Urinary bladder (tissue), 4 donors: ENCODE results near the gene ADISSP. TPM values are rescaled to one million over a fixed set of nuclear protein-coding genes. Genes with fewer than 3 reads are reported as not detected.

Experiments used
- DNase-seq: peaks from one replicate; pipeline ENCODE4 v3.0.0-alpha.2; 2015; ENCODE audit errors: extremely low spot score
- H3K27ac ChIP-seq: one replicate; pipeline ENCODE4 v1.5.1; 2013; ENCODE audit warnings: low read depth, mild to moderate bottlenecking, moderate library complexity
- H3K36me3 ChIP-seq: one replicate; pipeline ENCODE4 v1.6.1; 2013; ENCODE audit warnings: mild to moderate bottlenecking, moderate library complexity; ENCODE audit not compliant: insufficient read depth
- H3K4me1 ChIP-seq: one replicate; pipeline ENCODE4 v1.6.1; 2013; ENCODE audit warnings: mild to moderate bottlenecking, moderate library complexity; ENCODE audit not compliant: insufficient read depth
- H3K4me3 ChIP-seq: one replicate; pipeline ENCODE4 v1.5.1; 2013; ENCODE audit warnings: low read depth, low read length
- WGBS: extraction: QIAGEN DNeasy Blood & Tissue Kit; methylation state at CpG from one replicate; pipeline ENCODE4 v1.1.7; 2013; 5-methylcytosine and 5-hydroxymethylcytosine counted together
- polyA plus RNA-seq: library from polyadenylated mRNA; stranded (reverse); fragments of 200-250 nt; gene quantifications from one replicate; pipeline ENCODE4 v1.2.3, GENCODE V29; 2013
- total RNA-seq: library from RNA; depleted of rRNA; stranded (reverse); fragments of >200 nt; gene quantifications from one replicate; pipeline ENCODE4 v1.2.3, GENCODE V29; 2014
- donor health status: healthy with polysubstance abuse.
- donor health status: healthy.

Gene ADISSP
- total and polyA plus RNA-seq, 2 donors = 10.0 to 109 TPM

DNA sequence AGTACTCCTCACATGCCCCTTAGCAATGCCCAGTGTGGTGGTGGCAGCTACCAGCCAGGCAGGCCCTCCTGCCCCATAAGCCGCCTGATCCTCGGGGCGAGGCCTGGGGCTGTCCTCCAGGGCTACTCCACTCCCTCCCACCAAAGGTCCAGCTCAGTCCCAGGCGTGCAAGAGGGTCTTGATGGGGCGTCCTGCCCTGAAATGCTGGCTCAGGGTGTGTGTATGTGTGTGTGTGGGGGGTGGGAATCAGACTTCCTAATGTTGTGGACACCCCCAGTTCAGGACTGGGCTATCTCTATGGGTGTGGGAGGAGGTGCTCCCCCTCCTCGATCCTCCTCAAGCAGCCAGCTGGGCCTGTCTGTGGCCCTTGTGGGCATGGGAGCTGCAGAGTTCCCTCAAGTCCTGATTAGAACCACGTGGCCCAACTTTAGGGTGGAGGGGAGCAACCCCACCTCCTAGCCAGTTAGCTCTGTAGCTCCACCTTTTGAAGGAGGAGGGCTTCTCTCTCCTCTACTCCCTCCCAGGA is 27.6 kb downstream of the ADISSP start:
- WGBS = 75% methylated on average over 7 of the region's 7 CpGs
- no peak overlapping the region for H3K4me3 ChIP-seq
- DNase-seq = no peak
- H3K27ac ChIP-seq = no peak overlapping the region
- H3K36me3 ChIP-seq = no peaks in the 10 kb centered on the region
- H3K4me1 ChIP-seq = no peaks in the 10 kb centered on the region

DNA sequence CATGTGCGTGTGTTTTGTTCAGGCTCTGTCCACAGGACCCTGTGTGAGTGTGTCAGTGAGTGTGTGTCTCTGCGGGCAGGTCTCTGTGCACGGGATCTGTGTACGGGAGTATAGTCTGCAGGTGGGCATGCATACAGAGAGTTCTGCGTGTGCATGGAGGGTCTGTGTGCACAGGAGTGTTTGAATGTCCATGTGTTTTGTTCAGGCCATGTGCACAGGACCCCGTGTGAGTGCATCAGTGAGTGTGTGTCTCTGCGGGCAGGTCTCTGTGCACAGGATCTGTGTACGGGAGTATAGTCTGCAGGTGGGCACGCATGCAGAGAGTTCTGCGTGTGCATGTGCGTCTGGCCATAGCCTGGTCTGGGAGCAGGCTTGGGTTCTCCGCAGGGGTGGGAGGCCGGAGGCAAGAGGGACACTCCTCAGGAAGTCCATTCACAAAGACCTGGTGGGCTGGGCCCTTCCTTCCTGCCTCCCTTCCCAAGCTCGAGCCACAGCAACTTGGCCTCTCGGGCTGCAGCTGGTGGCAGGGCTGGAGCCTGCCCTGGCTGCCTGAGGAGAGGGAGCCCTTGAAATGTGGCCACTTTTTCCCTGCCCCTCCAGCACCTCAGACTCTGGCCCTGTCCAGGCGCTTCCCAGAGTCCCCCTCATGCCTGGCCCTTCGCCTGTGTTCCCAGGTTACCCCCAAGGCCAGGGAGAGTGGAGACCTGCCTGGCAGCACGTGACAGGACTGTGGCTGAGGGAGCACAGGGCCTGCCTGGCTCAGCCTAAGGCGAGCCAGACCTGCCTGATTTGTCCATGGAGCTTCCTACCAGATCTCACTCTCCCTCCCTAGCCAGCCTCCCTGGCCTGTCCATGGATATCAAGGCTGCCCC is 28.3 kb downstream of the ADISSP start:
- 80% methylated on average over 19 of the region's 19 CpGs for WGBS
- no peaks in the 10 kb centered on the region for H3K36me3 ChIP-seq
- DNase-seq = no peak
- no peak overlapping the region for H3K27ac ChIP-seq
- no peaks in the 10 kb centered on the region for H3K4me1 ChIP-seq
- H3K4me3 ChIP-seq = no peak overlapping the region

DNA sequence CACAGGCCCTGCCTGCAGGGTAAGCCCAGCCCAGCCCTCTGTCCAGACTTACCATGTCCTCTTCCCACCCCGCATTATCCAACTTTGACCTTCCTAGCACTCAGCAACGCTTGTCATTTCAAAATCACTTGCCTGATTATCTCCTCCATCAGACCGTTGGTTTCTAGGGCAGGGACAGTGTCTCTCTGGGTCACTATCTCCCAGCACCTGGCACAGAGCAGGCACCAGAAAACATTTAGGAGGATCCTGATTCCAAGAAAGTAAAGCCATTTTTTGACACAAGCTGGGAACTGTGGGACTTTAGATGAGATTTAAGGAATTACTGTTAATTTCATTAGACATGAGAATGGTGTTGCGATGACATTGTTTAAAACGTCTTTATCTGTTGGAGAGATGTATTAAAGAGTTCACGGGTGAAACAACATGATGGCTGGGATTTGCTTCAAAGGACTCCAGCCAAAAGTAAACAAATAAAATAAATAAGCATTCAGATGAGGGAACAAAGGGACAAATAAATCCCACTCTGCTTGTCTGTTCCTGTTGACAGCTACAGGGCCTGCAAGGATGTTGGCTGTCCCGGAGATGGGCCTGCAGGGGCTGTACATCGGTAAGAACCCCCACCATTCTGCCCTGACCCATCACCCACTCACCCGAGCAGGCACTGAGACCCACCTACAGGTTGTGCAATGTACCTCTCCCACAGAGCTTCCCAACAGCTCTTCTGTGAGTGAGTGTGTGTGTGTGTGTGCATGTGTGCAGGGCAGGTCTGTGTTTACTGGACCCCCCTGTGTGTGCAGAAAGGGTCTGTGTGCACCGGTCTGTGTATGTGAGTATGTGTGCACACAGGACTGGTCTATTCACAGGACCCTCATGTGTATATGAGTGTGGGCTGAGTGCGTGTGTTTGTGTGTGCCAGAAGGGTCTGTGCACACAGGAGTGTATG is 29.2 kb downstream of the ADISSP start:
- H3K27ac ChIP-seq = no peak overlapping the region
- 50% methylated on average over 11 of the region's 11 CpGs for WGBS

DNA sequence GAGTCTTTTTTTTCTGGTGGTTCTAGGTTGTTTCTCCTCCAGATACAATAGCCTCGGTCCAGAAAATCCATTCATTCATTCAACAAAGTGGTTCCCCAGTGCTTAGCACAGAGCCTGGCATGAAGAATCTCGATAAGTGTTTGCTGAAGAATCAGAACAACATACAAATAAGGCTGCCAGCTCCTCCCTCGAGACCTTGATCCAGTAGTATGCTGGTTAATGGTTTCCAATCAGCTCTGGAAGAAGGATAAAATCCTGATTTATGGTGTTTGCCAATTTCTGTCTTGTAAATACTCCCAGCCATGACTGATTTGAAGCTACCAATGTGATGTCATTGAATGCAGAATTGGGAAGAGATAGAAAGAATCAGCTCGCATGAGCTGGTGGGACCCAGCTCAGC is 31.8 kb downstream of the ADISSP start:
- 83% methylated on average over 4 of the region's 4 CpGs for WGBS
- DNase-seq = no peak
- no peaks in the 10 kb centered on the region for H3K4me1 ChIP-seq
- no peak overlapping the region for H3K4me3 ChIP-seq
- H3K27ac ChIP-seq = no peak overlapping the region
- no peaks in the 10 kb centered on the region for H3K36me3 ChIP-seq

More for the DNA sequence above, 29.2 kb downstream of the ADISSP start:
- Histone ChIP-seq H3K4me1 (no peaks in the 10 kb centered on the region), H3K36me3 (no peaks in the 10 kb centered on the region), H3K4me3 (no peak overlapping the region)
- DNase-seq = no peak

DNA sequence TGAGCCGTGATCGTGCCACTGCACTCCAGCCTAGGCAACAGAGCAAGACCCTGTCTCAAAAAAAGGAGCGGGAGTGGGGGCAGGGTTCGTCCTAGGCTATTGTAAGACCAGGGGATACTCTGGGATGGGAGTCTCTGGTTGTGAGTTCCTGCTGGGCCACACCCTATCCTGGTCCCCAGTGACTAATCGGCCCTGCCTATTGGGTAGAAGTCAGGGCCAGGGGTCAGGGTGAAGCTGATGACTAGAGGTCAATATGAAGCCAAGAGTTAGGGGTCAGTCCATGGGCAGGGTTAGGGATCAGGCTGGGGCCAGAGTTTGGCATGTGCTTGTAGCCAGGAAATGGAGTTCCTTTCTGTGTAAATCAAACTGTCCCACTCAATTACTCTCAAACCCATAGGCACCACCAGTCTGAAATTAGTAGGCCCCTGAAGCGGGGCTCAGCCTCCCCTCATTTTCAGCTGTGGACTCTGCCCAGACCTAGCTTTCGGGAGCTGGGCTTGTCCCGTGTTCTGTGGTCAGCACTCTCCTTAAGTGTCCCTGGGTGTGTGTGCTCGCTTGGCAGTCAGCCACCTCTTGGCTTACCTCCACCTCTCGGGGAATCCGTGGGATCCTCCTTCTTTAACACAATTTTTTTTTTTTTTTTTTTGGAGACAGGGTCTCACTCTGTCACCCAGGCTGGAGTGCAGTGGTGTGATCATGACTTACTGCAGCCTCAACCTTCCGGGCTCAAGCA is 33.3 kb downstream of the ADISSP start:
- DNase-seq = no peak
- H3K36me3 ChIP-seq = no peaks in the 10 kb centered on the region
- WGBS = 60% methylated on average over 12 of the region's 12 CpGs
- no peaks in the 10 kb centered on the region for H3K4me1 ChIP-seq
- no peak overlapping the region for H3K4me3 ChIP-seq
- no peak overlapping the region for H3K27ac ChIP-seq

DNA sequence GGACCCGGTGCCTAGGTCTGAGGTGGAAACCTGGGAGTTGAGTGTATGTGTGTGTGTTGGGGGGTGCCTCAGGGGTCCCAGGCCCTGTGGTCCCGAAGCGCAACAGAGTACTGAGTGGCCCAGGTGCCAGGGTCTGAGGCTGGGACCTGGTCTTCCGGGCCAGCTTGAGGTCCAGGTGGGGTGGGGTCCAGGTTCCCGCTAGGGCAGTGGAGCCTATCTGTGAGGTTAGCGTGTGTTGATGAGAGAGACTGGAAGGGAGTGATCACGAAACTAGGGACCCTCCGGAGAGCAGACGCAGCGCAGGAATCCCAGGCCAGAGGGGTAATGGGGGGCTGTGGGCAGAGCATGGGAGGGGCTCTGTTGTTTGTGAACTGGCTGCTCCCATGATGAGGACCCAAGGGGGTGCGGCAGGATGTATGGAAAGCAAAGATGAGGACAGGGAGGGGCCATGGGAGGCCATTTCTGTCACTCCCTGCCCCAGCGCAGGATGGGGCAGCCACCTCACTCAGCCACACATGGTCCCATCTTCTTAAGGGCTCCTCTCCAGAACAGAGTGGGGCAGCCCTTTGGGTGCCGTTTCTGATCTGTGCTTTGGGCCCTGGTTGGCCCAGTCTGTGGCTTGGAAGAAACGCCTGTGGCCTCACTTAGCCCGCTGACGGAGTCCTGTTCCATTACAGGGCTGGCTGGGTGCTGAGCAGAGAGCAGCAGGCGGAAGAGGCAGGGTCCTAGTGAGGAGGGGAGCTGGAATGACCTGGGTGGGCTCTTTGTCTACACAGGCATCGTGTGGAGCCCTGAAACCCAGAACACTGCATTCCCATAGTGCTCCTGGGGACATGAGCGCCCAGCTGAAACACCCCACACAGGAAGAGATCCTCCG is 34.2 kb downstream of the ADISSP start:
- H3K27ac ChIP-seq = no peak overlapping the region
- H3K36me3 ChIP-seq = no peaks in the 10 kb centered on the region
- H3K4me1 ChIP-seq = no peaks in the 10 kb centered on the region
- H3K4me3 ChIP-seq = peak overlapping the region; percentile 27
- WGBS = 75% methylated on average over 20 of the region's 20 CpGs
- no peak for DNase-seq

DNA sequence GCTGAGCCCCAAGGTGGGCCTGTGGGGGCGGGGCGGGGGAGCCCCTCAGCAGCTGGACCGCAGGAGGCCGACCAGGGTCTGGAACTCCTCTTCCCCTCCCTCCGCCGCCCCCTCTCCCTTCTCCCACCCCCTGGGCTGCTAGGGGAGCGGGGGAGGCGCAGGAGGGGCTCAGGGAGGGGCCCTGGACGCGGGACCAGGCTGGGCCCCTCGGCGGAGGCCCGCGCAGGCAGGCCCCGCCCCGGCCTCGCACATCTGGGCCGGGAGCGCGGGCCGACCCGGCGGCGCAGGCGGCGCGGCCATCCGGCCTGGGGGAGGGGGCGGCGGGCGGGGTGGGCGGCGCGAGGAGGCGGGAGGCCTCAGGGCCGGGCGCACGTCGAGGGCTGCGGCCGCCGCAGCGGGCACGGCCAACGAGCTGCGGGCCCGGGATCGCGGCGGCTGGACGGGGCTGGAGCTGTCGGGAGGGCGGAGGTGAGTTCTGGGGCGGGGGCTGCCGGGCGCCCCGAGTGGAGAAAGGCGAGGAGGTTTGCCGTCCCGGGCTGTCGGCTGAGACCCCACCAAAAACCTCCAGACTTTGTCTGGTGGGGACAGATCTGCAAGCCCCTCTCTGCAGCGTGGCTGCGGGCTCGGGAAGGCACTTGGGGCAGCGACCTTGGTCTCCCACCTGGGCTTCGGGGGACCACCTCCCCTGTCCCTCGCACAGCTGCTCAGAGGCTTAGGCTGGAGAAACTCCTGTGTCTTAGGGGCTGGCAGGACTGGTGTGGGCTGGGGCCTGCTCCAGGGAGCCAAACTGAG is 35.0 kb downstream of the ADISSP start, which contains the start of gene HSPA12B:
TSS of gene HSPA12B (plus strand) at position 359 of the 792 bp plus-strand sequence. CDS start 5,990 bp downstream, outside the sequence.
- no peak for DNase-seq
- no peaks in the 10 kb centered on the region for H3K36me3 ChIP-seq
- peak within 1 kb of the TSS; percentile 27 for H3K4me3 ChIP-seq
- H3K27ac ChIP-seq = no peak within 1 kb of the TSS
- no peaks in the 10 kb centered on the region for H3K4me1 ChIP-seq
- WGBS = 9% methylated on average over 67 of the region's 67 CpGs

DNA sequence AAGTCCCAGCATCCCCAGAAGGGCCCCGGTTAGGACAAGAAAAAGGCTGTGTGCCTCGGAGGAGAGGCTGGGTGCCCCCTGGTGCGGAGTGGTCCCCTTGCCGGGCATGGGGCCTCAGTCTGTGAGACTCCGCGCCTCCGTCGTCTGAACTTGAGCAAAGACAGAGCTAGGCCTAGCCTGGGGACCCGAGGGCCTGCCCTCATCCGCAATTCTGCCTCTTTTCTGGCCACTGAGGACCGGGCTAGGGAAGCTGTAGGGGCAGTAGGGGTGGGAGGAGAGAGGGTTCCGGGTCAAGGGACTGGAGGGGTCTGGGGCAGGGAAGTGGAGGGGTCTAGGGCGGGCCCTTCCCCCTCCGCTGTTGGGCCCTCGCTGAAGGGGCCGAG is 35.6 kb downstream of the ADISSP start:
- Histone ChIP-seq H3K27ac (no peak overlapping the region), H3K4me3 (no peak overlapping the region), H3K36me3 (no peaks in the 10 kb centered on the region), H3K4me1 (no peaks in the 10 kb centered on the region)
- 73% methylated on average over 16 of the region's 16 CpGs for WGBS
- no peak for DNase-seq

DNA sequence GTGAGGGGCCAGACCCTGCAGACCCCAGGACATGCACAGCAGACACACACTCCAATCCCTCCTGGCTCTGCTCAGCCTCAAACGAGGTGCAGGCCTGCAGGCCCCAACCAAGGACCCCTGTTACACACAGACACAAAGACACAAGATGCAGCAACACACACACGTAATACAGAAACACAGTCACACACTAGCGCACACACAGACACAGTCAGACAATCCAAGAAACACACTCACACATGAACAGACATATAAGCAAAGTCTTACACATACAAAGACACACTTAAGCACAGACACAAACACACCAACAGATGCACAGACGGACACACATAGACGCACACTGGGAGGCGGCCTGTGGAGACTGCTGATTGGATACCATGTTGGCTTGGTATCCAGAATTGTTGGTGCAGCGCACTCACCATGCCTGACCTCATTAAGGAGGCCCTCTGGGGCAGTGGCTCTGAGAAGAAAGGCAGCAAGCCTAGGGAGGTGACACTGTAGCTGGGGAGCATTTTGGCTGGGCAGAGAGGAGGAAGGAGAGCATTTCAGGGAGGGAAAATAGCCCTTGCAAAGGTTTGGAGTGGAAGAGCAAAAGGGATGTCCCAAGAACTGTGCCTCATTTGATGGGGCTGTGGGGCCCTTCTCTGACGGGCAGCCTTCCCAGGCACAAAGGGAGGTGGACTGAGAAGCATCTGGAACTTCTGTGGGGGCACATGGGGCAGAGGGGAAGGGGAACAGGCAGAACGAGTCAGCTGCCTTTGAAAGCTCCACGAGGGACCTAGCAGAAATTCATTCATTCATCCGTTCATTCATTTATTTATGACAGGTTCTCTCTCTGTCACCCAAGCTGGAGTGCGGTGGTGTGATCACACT is 36.5 kb downstream of the ADISSP start:
- H3K36me3 ChIP-seq = no peaks in the 10 kb centered on the region
- no peak overlapping the region for H3K27ac ChIP-seq

DNA sequence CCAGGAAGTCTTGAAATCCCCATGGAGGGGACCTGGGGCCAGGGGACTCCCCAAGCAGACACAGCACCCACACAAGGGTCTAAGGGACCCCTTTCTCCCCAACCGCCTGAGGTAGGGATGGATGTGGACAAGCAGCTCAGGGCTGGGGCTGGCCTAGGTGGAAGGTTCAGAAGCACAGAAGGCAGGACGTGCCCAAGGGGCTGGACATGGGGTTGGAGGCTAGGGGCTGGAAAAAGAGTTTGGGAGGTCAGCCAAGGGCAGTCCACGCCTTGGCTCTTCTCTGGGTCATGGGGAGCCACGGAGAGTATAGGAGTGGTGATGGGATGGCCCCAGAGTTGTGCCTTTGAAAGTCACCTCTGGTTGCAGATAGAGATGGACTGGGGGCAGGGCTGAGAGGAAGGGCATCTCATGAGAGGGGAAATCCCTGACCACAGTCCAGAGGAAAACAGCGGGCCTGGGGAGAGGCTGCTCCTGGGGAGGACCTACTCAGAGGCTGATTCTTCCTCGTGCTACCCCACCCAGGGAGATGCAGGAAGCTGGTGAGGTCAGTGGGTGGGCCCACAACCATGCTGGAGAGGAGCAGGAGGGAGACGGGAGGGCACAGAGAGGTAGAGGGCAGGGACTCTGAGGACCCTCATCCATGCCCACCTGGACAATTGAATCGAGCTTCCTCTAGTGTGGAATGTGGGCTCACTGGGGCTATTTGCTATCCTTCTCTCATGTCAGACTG is 37.6 kb downstream of the ADISSP start:
- Histone ChIP-seq H3K36me3 (no peaks in the 10 kb centered on the region), H3K4me1 (no peaks in the 10 kb centered on the region), H3K4me3 (no peak overlapping the region), H3K27ac (no peak overlapping the region)
- 78% methylated on average over 8 of the region's 8 CpGs for WGBS
- no peak for DNase-seq

More for the DNA sequence above, 36.5 kb downstream of the ADISSP start:
- DNase-seq = no peak
- H3K4me3 ChIP-seq = no peak overlapping the region
- no peaks in the 10 kb centered on the region for H3K4me1 ChIP-seq
- 89% methylated on average over 12 of the region's 12 CpGs for WGBS

DNA sequence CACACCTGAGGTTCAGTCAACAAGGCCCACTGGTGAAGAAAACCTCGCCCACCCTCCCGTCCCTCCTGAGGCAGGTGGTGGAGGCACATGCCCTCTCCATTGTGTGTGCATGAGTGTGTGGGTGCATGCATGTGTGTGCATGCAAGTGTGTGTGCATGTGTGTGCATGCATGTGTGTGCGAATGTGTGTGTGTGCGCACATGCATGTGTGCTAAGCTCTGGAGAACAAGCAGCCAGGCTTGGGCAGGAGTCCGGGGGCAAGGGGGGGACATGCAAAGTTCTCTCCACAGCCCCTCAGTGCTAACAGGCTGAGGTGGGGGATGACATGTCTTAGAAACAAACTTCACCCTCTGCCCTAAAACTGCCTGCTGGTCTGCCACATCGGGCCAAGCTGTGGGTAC is 38.2 kb downstream of the ADISSP start:
- no peaks in the 10 kb centered on the region for H3K36me3 ChIP-seq
- no peak for DNase-seq
- H3K4me3 ChIP-seq = no peak overlapping the region
- no peak overlapping the region for H3K27ac ChIP-seq
- H3K4me1 ChIP-seq = no peaks in the 10 kb centered on the region
- 95% methylated on average over 6 of the region's 6 CpGs for WGBS
